Right lobe of liver (tissue), 6 donors: ENCODE measurements around the gene NUP58. TPM values are rescaled to one million over a fixed set of nuclear protein-coding genes. Genes with fewer than 3 reads are reported as not detected.

Experiments
- ATAC-seq, 4 donors: fragments of 200-7000 bp; cut with Tn5 transposase; one replicate each; pipeline ENCODE4 v1.9.1; 2020; ENCODE audit warnings: mild to moderate bottlenecking in 4 of 4, moderate library complexity in 4 of 4
- DNase-seq, 3 donors: peaks; one replicate each; pipeline ENCODE4 v3.0.0-alpha.2; 2020
- H3K27ac ChIP-seq, 3 donors: fragments of 200-600 bp; one replicate each; pipeline ENCODE4 v1.8.0; 2022
- H3K27me3 ChIP-seq, 2 donors: fragments of 200-600 bp; one replicate each; pipeline ENCODE4 v1.8.0; 2022
- H3K36me3 ChIP-seq, 4 donors: fragments of 200-600 bp; sonication (generic) in 1 of 4; one replicate each; pipeline versions ENCODE4 v1.5.1 to v1.8.0; 2017 to 2022; ENCODE audit warnings: control low read depth in 1 of 4
- H3K4me1 ChIP-seq, 4 donors: fragments of 200-600 bp; sonication (generic) in 1 of 4; one replicate each; pipeline versions ENCODE4 v1.5.1 to v1.8.0; 2017 to 2022; ENCODE audit warnings: control low read depth in 1 of 4
- H3K4me3 ChIP-seq, 3 donors: fragments of 200-600 bp; one replicate each; pipeline ENCODE4 v1.8.0; 2022
- H3K9me3 ChIP-seq, 4 donors: fragments of 200-600 bp; sonication (generic) in 1 of 4; one replicate each; pipeline versions ENCODE4 v1.5.1 to v1.8.0; 2017 to 2022; ENCODE audit warnings: control low read depth in 1 of 4
- POLR2A ChIP-seq: fragments of 450-650 bp; IDR thresholded peaks from one replicate; pipeline ENCODE4 v1.6.1; 2017; ENCODE audit warnings: antibody characterized with exemption, mild to moderate bottlenecking
- WGBS: methylation state at CpG from one replicate; pipeline ENCODE4 v1.1.6; 2018; ENCODE audit warnings: low coverage, low lambda C conversion rate; ENCODE audit not compliant: insufficient coverage; ENCODE audit errors: missing lambda C conversion rate; 5-methylcytosine and 5-hydroxymethylcytosine counted together
- intact Hi-C, 2 donors: fragments of 100-400 bp; cut with DNase I; formaldehyde crosslinking; loops; one replicate each; pipeline versions ENCODE4 v1.11.2 to v1.14.1; 2022
- total RNA-seq, 6 experiments: library from RNA; depleted of rRNA in 2 of 6; stranded (reverse); fragments of >200 nt in 2 of 6; fragmentation: NEBNext Ultra II Directional in 3 of 6; extraction: Animal tissue kit (Norgen Biotek cat#: 25700) in 3 of 6; gene quantifications; one replicate each; pipeline versions ENCODE4 v1.1.0 to v1.2.4, GENCODE V29; 2016 to 2023
- TF ChIP-seq, protein P1 (sequence below), 4 donors: fragments of 200-600 bp in 3 of 4; fragments of 450-650 bp in 1 of 4; IDR thresholded peaks; one replicate each; pipeline versions ENCODE4 v1.5.1 to v1.8.0; 2016 to 2022; ENCODE audit warnings: antibody characterized with exemption in 4 of 4, mild to moderate bottlenecking in 2 of 4
- donor health status: DM: no; HTN: yes; CAD: no.
- donor health status: DM: no; HTN: no; CAD: no.
- donor health status: DM: no; HTN: no; CAD: no.
- donor health status: DM: no; HTN: yes; CAD: no.
- donor health status: DM: no; HTN: yes; CAD: no.

The NUP58 gene
- total RNA-seq, 6 experiments from 2014 or later, result 11.7 to 33.2 (median 21.6) TPM

DNA sequence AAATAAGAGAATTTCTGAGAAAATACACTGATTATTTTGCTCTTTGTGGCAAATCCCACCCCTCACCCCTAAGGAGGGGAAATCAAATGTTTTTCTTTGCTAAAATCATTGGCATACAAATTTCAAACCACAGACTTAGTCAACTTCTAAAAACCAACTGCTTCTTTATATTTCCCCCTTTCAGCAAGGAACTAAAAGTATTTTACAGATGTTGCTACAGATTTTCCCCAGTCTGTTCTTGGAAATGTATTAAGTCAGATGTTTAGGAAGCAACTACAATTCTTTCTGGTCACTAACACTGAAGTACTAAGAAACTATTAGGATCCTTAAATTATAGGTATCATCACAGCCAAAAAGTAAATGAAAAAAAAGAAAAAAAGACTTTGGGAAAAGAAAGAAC, 21.0 kb upstream of the NUP58 start:
- no peak for TF ChIP-seq POLR2A
- TF ChIP-seq, protein P1, sequence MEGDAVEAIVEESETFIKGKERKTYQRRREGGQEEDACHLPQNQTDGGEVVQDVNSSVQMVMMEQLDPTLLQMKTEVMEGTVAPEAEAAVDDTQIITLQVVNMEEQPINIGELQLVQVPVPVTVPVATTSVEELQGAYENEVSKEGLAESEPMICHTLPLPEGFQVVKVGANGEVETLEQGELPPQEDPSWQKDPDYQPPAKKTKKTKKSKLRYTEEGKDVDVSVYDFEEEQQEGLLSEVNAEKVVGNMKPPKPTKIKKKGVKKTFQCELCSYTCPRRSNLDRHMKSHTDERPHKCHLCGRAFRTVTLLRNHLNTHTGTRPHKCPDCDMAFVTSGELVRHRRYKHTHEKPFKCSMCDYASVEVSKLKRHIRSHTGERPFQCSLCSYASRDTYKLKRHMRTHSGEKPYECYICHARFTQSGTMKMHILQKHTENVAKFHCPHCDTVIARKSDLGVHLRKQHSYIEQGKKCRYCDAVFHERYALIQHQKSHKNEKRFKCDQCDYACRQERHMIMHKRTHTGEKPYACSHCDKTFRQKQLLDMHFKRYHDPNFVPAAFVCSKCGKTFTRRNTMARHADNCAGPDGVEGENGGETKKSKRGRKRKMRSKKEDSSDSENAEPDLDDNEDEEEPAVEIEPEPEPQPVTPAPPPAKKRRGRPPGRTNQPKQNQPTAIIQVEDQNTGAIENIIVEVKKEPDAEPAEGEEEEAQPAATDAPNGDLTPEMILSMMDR (IDR thresholded peaks at IDR 0.05), result no peak
- intact Hi-C loops, result no loop called here
- H3K36me3 ChIP-seq, result no peaks in the 10 kb centered on the region
- H3K27me3 ChIP-seq, result no peaks in the 10 kb centered on the region
- H3K4me1 ChIP-seq, result no peaks in the 10 kb centered on the region
- ATAC-seq (no peak), DNase-seq (no peak)
- H3K9me3 ChIP-seq, result no peaks in the 10 kb centered on the region
- H3K27ac ChIP-seq, result no peak overlapping the region
- H3K4me3 ChIP-seq, result no peak overlapping the region

DNA sequence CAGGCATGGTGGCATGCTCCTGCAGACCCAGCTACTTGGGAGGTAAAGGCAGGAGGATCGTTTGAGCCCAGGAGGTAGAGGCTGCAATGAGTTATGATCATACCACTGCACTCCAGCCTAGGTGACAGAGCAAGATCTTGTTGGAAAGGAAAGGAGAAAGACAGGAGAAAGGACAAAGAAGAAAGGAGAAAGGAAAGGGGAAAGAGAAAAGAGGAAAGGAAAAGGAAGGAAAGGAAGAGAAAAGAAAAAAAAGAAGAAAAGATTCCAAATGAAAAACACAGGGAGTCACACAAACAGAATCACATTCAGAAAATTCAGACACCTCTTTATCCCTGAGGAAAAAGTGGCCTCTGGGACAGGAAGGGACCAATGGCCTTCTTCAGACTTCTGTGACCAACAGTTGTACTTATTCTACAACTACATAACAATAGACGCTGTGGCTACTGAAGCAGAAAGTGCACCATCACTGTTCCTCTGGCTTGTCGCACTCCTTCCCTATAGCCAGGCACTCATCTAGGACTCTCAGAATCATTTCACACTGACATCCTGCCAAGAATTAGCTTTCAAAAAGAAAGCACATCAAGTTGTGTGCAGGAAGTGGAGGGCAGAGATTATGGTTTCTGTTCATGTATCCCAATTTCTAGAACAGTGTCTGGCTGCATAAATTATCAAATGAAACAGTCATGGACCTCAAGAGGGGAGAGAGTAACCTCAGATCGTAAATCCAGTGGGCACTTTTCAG, 20.1 kb upstream of the NUP58 start:
- Histone ChIP-seq H3K27ac (no peak overlapping the region), H3K9me3 (no peaks in the 10 kb centered on the region), H3K4me1 (peaks cover 0 to 7% (median 3%) of the 10 kb centered on the region in 4 donors), H3K36me3 (no peaks in the 10 kb centered on the region), H3K4me3 (no peak overlapping the region), H3K27me3 (no peaks in the 10 kb centered on the region)
- DNase-seq (no peak), ATAC-seq (peak in 1 of 4 donors; percentile 42)
- TF ChIP-seq, protein P1 (IDR thresholded peaks at IDR 0.05), result no peak
- no peak for TF ChIP-seq POLR2A
- intact Hi-C loops, result no loop called here
- WGBS, result 55% methylated on average over 4 of the region's 4 CpGs

DNA sequence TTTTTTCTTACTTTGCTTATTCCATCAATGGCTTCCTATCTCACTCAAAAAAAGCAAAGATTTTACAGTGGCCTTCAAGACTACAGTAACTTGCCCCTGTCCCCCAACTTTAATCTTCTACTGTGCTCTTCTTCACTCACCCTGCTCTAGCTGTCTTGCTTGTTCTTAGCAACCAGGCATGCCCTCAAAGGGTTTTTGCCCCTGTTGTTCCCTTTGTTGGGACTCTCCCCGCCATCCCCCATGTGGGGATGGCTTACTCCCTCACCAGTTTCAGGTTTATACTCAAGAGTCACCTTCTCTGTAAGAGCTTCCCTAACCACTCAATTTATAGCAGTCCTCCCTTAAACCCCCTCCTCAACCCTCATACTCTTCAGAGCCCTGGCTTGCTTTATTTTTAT, 19.5 kb upstream of the NUP58 start:
- 67% methylated on average over 1 of the region's 1 CpG for WGBS
- ATAC-seq, result no peak
- H3K4me1 ChIP-seq, result peaks cover 0 to 7% (median 3%) of the 10 kb centered on the region in 4 donors
- H3K4me3 ChIP-seq, result no peak overlapping the region
- H3K36me3 ChIP-seq, result no peaks in the 10 kb centered on the region
- H3K9me3 ChIP-seq, result no peaks in the 10 kb centered on the region
- TF ChIP-seq POLR2A, result no peak
- TF ChIP-seq, protein P1 (IDR thresholded peaks at IDR 0.05), result no peak
- H3K27ac ChIP-seq, result no peak overlapping the region
- H3K27me3 ChIP-seq, result no peaks in the 10 kb centered on the region
- intact Hi-C loops, result no loop called here
- DNase-seq, result no peak

DNA sequence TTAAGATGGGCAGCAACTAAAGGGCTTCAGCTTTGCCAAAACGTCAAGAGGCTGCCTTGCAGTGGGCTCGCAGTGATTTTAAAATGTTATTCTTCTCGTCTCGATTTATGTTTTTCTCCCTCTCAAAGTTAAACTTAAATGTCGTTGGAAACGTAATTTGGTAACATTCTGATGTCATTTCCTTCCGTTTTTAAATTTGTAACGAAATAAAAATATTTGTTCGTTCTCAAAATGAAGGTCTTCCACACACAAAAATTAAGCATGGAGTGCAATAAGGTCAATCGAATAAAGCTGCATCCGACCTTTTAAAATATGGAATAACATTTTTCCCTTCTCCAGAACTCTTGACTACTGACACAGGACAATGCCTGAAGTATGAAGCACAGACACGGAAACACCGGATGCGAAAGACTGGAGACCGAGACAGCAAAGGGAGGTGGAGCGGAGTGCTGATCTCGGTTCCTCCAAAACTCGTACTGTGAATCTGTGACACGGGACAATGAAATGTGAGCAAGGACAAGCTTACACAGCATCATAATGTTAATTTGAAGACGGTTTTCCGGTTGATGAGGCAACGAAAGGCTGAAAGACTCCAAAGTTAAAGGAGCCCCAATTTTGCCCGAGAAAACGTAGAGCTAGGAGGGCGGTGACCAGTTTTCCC, 15.0 kb upstream of the NUP58 start:
- H3K27ac ChIP-seq, result peak overlapping the region; percentile 69 to 94 (median 80)
- peak; percentile 49 to 58 (median 54) for ATAC-seq
- H3K4me1 ChIP-seq, result peaks cover 0 to 7% (median 3%) of the 10 kb centered on the region in 4 donors
- intact Hi-C loops, result no loop called here
- peak in 1 of 3 donors; percentile 29 for DNase-seq
- H3K9me3 ChIP-seq, result no peaks in the 10 kb centered on the region
- H3K4me3 ChIP-seq, result peak overlapping the region; percentile 85 to 88 (median 88)
- no peaks in the 10 kb centered on the region for H3K27me3 ChIP-seq
- no peaks in the 10 kb centered on the region for H3K36me3 ChIP-seq
- TF ChIP-seq, protein P1 (IDR thresholded peaks at IDR 0.05), result no peak
- no peak for TF ChIP-seq POLR2A
- 8% methylated on average over 22 of the region's 25 CpGs for WGBS
